ENCODE results near the gene TXN2.

TXN2 gene

GRCh38 chr22:36440429-36441002, 40.9 kb downstream of the TXN2 start:
- TF ChIP-seq YY1 (IDR thresholded peaks at IDR 0.05; ENCODE audit: low read depth) (no peak), CEBPB (IDR thresholded peaks at IDR 0.05) (no peak), TAF1 (IDR thresholded peaks at IDR 0.05; ENCODE audit: low read depth) (no peak), FOXM1 (IDR thresholded peaks at IDR 0.05; ENCODE audit: borderline replicate concordance, low read depth) (no peak), TCF12 (IDR thresholded peaks at IDR 0.05; ENCODE audit: low read depth) (no peak), RAD21 (IDR thresholded peaks at IDR 0.05; ENCODE audit: low read depth) (no peak), EGR1 (IDR thresholded peaks at IDR 0.05) (no peak), REST (IDR thresholded peaks at IDR 0.05; ENCODE audit: low read depth) (no peak), MAX (IDR thresholded peaks at IDR 0.05) (no peak), NFIC (IDR thresholded peaks at IDR 0.05) (no peak), ZBTB7A (IDR thresholded peaks at IDR 0.05; ENCODE audit: low read depth) (no peak), CREB1 (IDR thresholded peaks at IDR 0.05; ENCODE audit: low read depth) (no peak), USF1 (IDR thresholded peaks at IDR 0.05) (no peak), TEAD4 (IDR thresholded peaks at IDR 0.05) (no peak), EP300 (IDR thresholded peaks at IDR 0.05; ENCODE audit: borderline replicate concordance) (no peak)

GRCh38 chr22:36439481-36440271, 41.8 kb downstream of the TXN2 start:
- TF ChIP-seq TCF12 (IDR thresholded peaks at IDR 0.05; ENCODE audit: low read depth) (peak; percentile 38; the same call in 1 of the 2 replicates), USF1 (IDR thresholded peaks at IDR 0.05) (no peak), MAX (IDR thresholded peaks at IDR 0.05) (no peak), EP300 (IDR thresholded peaks at IDR 0.05; ENCODE audit: borderline replicate concordance) (peak; percentile 27; the same call in 1 of the 2 replicates)

- TF ChIP-seq ZBTB7A (IDR thresholded peaks at IDR 0.05; ENCODE audit: low read depth) (no peak), USF1 (IDR thresholded peaks at IDR 0.05) (no peak), EP300 (IDR thresholded peaks at IDR 0.05; ENCODE audit: borderline replicate concordance) (no peak), RAD21 (IDR thresholded peaks at IDR 0.05; ENCODE audit: low read depth) (no peak), FOXM1 (IDR thresholded peaks at IDR 0.05; ENCODE audit: borderline replicate concordance, low read depth) (no peak), CEBPB (IDR thresholded peaks at IDR 0.05) (no peak), TEAD4 (IDR thresholded peaks at IDR 0.05) (no peak), CREB1 (IDR thresholded peaks at IDR 0.05; ENCODE audit: low read depth) (no peak), TAF1 (IDR thresholded peaks at IDR 0.05; ENCODE audit: low read depth) (no peak), MAX (IDR thresholded peaks at IDR 0.05) (no peak)
Observed at GRCh38 chr22:36435516-36436415, 45.7 kb downstream of the TXN2 start.

- no peak for TF ChIP-seq MAX (IDR thresholded peaks at IDR 0.05)
- no peak for TF ChIP-seq USF1 (IDR thresholded peaks at IDR 0.05)
- peak; percentile 32; the same call in 1 of the 2 replicates for TF ChIP-seq NFIC (IDR thresholded peaks at IDR 0.05)
Observed at GRCh38 chr22:36433318-36434231, 47.9 kb downstream of the TXN2 start.

Data from Ishikawa (cell line).